ENCODE results near the gene PLEKHS1. TPM values are rescaled to one million over a fixed set of nuclear protein-coding genes. Genes with fewer than 3 reads are reported as not detected.

The PLEKHS1 gene
- total RNA-seq, 2 experiments from 2014 or later, result 0.08 TPM; not detected in 1

DNA sequence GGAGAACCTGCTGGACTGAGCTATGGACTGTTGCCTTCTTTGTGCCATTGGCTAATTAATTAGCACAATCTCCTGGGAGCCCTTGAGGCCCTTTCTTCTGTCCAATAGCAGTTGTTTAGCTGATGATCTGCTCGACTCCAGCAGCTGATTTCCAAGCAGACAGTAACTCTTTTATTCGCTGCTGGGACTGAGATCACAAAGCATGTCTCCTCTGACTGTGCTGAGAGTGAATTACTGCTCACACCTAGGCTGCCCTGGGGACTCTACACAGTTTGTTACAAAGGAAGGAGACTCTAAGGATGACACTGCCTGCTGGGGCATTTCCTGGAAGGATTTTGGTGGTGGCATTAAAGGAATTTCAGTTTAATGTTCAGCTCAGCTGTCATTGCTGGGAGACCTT, 40.3 kb upstream of the PLEKHS1 start:
- POLR2A ChIA-PET, result no interaction called here
- no peak for TF ChIP-seq CTCF (IDR thresholded peaks at IDR 0.05)
- H3K36me3 ChIP-seq (ENCODE audit: insufficient read depth, low read length), result peaks cover 25% of the 10 kb centered on the region
- no peaks in the 10 kb centered on the region for H3K9me3 ChIP-seq (ENCODE audit: control insufficient read depth in 1 of 2, insufficient read depth in 1 of 2, low read length in 2 of 2)
- H3K4me1 ChIP-seq (ENCODE audit: insufficient read depth, low read length), result peaks cover 17% of the 10 kb centered on the region
- DNase-seq (no peak), ATAC-seq (ENCODE audit: poor library complexity) (no peak)
- no peak overlapping the region for H3K4me3 Mint-ChIP-seq
- CTCF ChIA-PET, result no interaction called here
- intact Hi-C loops (cut with DNase I, micrococcal nuclease), result no loop called here
- H3K4me3 ChIP-seq (ENCODE audit: low read length), result no peak overlapping the region
- H3K36me3 Mint-ChIP-seq (ENCODE audit: low read depth), result peaks cover 46% of the 10 kb centered on the region
- no peaks in the 10 kb centered on the region for H3K27me3 ChIP-seq (ENCODE audit: control insufficient read depth in 1 of 2, insufficient read depth in 2 of 2, low read length in 2 of 2)
- H3K27me3 Mint-ChIP-seq, result no peaks in the 10 kb centered on the region
- no peaks in the 10 kb centered on the region for H3K9me3 Mint-ChIP-seq
- H3K27ac ChIP-seq (ENCODE audit: low read depth in 1 of 2, low read length in 2 of 2), result no peak overlapping the region
- no peak overlapping the region for H3K27ac Mint-ChIP-seq
- peaks cover 43% of the 10 kb centered on the region for H3K4me1 Mint-ChIP-seq (ENCODE audit: low read depth)

DNA sequence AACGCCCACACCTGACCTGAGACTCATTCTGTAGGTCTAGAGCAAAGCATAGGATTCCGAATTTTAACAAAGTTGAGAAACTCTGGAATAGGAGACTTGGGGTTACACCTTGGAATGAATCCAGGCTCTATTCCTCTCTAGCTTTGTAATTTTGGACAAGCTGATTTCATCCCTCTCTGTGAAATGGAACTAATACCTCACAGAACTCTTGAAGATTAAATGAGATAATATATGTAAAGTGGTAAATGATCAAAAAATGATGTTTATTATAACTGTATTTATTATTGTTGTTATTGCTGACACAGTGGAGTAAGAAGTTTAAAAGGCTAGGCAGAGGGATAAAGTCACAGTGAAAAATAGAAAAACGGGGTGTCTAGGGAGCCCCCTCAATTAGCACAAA, 39.5 kb upstream of the PLEKHS1 start:
- peaks cover 25% of the 10 kb centered on the region for H3K36me3 ChIP-seq (ENCODE audit: insufficient read depth, low read length)
- Mint-ChIP-seq H3K27me3 (no peaks in the 10 kb centered on the region), H3K27ac (no peak overlapping the region), H3K4me3 (no peak overlapping the region), H3K9me3 (no peaks in the 10 kb centered on the region), H3K4me1 (ENCODE audit: low read depth) (peaks cover 34% of the 10 kb centered on the region), H3K36me3 (ENCODE audit: low read depth) (peaks cover 55% of the 10 kb centered on the region)
- H3K4me3 ChIP-seq (ENCODE audit: low read length), result no peak overlapping the region
- peaks cover 11% of the 10 kb centered on the region for H3K4me1 ChIP-seq (ENCODE audit: insufficient read depth, low read length)
- no peaks in the 10 kb centered on the region for H3K9me3 ChIP-seq (ENCODE audit: control insufficient read depth in 1 of 2, insufficient read depth in 1 of 2, low read length in 2 of 2)
- TF ChIP-seq CTCF (IDR thresholded peaks at IDR 0.05), result no peak
- H3K27me3 ChIP-seq (ENCODE audit: control insufficient read depth in 1 of 2, insufficient read depth in 2 of 2, low read length in 2 of 2), result no peaks in the 10 kb centered on the region
- ChIA-PET CTCF (no interaction called here), POLR2A (interaction anchor here (0.5 kb wide), 1 partner anchor 21 kb away, joined by 3 read pairs; no protein-coding TSS in a partner anchor)
- intact Hi-C loops (cut with DNase I, micrococcal nuclease), result no loop called here
- no peak for ATAC-seq (ENCODE audit: poor library complexity)
- no peak overlapping the region for H3K27ac ChIP-seq (ENCODE audit: low read depth in 1 of 2, low read length in 2 of 2)
- DNase-seq, result no peak

- no peak overlapping the region for H3K4me3 Mint-ChIP-seq
- H3K9me3 Mint-ChIP-seq, result no peaks in the 10 kb centered on the region
- H3K4me1 ChIP-seq (ENCODE audit: insufficient read depth, low read length), result peaks cover 5% of the 10 kb centered on the region
- DNase-seq (no peak), ATAC-seq (ENCODE audit: poor library complexity) (no peak)
- no peak overlapping the region for H3K4me3 ChIP-seq (ENCODE audit: low read length)
- TF ChIP-seq CTCF (IDR thresholded peaks at IDR 0.05), result no peak
- intact Hi-C loops (cut with DNase I, micrococcal nuclease), result no loop called here
- H3K36me3 ChIP-seq (ENCODE audit: insufficient read depth, low read length), result peaks cover 30% of the 10 kb centered on the region
- H3K4me1 Mint-ChIP-seq (ENCODE audit: low read depth), result peaks cover 24% of the 10 kb centered on the region
- no peaks in the 10 kb centered on the region for H3K27me3 Mint-ChIP-seq
- no peaks in the 10 kb centered on the region for H3K9me3 ChIP-seq (ENCODE audit: control insufficient read depth in 1 of 2, insufficient read depth in 1 of 2, low read length in 2 of 2)
- no peak overlapping the region for H3K27ac ChIP-seq (ENCODE audit: low read depth in 1 of 2, low read length in 2 of 2)
- POLR2A ChIA-PET, result no interaction called here
- H3K27me3 ChIP-seq (ENCODE audit: control insufficient read depth in 1 of 2, insufficient read depth in 2 of 2, low read length in 2 of 2), result no peaks in the 10 kb centered on the region
- CTCF ChIA-PET, result no interaction called here
- H3K36me3 Mint-ChIP-seq (ENCODE audit: low read depth), result peaks cover 61% of the 10 kb centered on the region
- H3K27ac Mint-ChIP-seq, result no peak overlapping the region
Measured at GRCh38 chr10:113712755-113713639, 38.5 kb upstream of the PLEKHS1 start.
